ENCODE data around the gene H19. TPM values are rescaled to one million over a fixed set of nuclear protein-coding genes. Genes with fewer than 3 reads are reported as not detected.

H19 gene
- total RNA-seq, 2 experiments from 2014 or later = not detected

DNA sequence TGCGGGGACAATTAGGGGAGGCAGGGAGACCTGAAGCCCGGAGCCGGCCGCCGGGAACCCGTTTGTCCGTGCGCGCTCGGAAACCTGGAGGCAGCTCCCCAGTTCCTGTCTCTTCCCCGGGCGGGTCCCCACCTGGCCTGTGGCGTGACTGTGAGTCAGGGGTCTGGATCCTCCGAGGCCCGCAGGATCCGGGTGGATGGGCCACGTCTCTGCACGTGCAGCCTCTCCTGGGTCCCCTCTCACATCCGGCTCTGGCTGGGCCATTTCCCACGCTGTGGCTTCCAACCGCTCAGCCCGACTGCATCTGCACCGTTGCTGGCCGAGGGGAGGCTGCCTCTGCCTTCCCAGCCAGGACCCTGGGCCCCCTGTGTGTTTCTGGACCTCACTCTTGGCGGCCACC is 14.8 kb upstream of the H19 start:
- no peak overlapping the region for H3K27ac Mint-ChIP-seq
- no peak overlapping the region for H3K4me3 Mint-ChIP-seq
- no peaks in the 10 kb centered on the region for H3K9me3 Mint-ChIP-seq
- H3K4me3 ChIP-seq (ENCODE audit: low read length) = no peak overlapping the region
- DNase-seq (no peak), ATAC-seq (ENCODE audit: poor library complexity) (no peak)
- H3K27me3 Mint-ChIP-seq = no peaks in the 10 kb centered on the region
- no peaks in the 10 kb centered on the region for H3K36me3 Mint-ChIP-seq (ENCODE audit: low read depth)
- H3K27me3 ChIP-seq (ENCODE audit: control insufficient read depth in 1 of 2, insufficient read depth in 2 of 2, low read length in 2 of 2) = no peaks in the 10 kb centered on the region
- H3K4me1 Mint-ChIP-seq (ENCODE audit: low read depth) = no peaks in the 10 kb centered on the region
- ChIA-PET CTCF (no interaction called here), POLR2A (no interaction called here)
- H3K27ac ChIP-seq (ENCODE audit: low read depth in 1 of 2, low read length in 2 of 2) = no peak overlapping the region
- H3K4me1 ChIP-seq (ENCODE audit: insufficient read depth, low read length) = no peaks in the 10 kb centered on the region
- H3K9me3 ChIP-seq (ENCODE audit: control insufficient read depth in 1 of 2, insufficient read depth in 1 of 2, low read length in 2 of 2) = no peaks in the 10 kb centered on the region
- TF ChIP-seq, protein P1, sequence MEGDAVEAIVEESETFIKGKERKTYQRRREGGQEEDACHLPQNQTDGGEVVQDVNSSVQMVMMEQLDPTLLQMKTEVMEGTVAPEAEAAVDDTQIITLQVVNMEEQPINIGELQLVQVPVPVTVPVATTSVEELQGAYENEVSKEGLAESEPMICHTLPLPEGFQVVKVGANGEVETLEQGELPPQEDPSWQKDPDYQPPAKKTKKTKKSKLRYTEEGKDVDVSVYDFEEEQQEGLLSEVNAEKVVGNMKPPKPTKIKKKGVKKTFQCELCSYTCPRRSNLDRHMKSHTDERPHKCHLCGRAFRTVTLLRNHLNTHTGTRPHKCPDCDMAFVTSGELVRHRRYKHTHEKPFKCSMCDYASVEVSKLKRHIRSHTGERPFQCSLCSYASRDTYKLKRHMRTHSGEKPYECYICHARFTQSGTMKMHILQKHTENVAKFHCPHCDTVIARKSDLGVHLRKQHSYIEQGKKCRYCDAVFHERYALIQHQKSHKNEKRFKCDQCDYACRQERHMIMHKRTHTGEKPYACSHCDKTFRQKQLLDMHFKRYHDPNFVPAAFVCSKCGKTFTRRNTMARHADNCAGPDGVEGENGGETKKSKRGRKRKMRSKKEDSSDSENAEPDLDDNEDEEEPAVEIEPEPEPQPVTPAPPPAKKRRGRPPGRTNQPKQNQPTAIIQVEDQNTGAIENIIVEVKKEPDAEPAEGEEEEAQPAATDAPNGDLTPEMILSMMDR (IDR thresholded peaks at IDR 0.05) = no peak
- H3K36me3 ChIP-seq (ENCODE audit: insufficient read depth, low read length) = no peaks in the 10 kb centered on the region
- intact Hi-C loops (cut with DNase I, micrococcal nuclease) = no loop called here

GRCh38 chr11:2004466-2004865 is 6.8 kb upstream of the H19 start:
- no peak for ATAC-seq (ENCODE audit: poor library complexity)

DNA sequence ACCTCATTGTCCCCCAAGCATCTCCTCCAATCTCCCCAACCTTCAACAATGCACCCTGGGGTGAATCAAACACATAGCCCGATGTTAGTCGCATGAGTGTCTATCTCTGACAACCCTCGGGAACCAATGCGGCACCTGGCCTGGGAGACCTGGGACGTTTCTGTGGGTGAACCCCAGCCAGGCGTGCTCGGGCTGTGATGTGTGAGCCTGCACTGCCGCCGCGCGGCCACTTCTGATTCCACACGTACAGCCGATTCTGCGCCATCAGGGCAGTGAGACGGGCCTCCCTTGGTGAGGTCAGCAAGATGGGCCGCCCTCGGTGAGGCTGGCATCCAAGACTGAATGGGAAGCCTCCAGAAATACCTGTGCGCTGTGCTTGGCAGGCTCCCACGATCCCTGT is 5.2 kb upstream of the H19 start:
- no peak overlapping the region for H3K4me3 Mint-ChIP-seq
- ATAC-seq (ENCODE audit: poor library complexity) (peak; percentile 60), DNase-seq (no peak)
- Histone ChIP-seq H3K27ac (ENCODE audit: low read depth in 1 of 2, low read length in 2 of 2) (no peak overlapping the region), H3K9me3 (ENCODE audit: control insufficient read depth in 1 of 2, insufficient read depth in 1 of 2, low read length in 2 of 2) (no peaks in the 10 kb centered on the region), H3K27me3 (ENCODE audit: control insufficient read depth in 1 of 2, insufficient read depth in 2 of 2, low read length in 2 of 2) (no peaks in the 10 kb centered on the region), H3K4me3 (ENCODE audit: low read length) (no peak overlapping the region), H3K36me3 (ENCODE audit: insufficient read depth, low read length) (no peaks in the 10 kb centered on the region), H3K4me1 (ENCODE audit: insufficient read depth, low read length) (no peaks in the 10 kb centered on the region)
- CTCF ChIA-PET = interaction anchor here (1.0 to 3.2 kb wide), 7 partner anchors 120 to 363 kb away, joined by 3 to 20 read pairs (median 3); no protein-coding TSS in a partner anchor
- no peaks in the 10 kb centered on the region for H3K36me3 Mint-ChIP-seq (ENCODE audit: low read depth)
- H3K9me3 Mint-ChIP-seq = no peaks in the 10 kb centered on the region
- intact Hi-C loops (cut with DNase I, micrococcal nuclease) = no loop called here
- no peaks in the 10 kb centered on the region for H3K4me1 Mint-ChIP-seq (ENCODE audit: low read depth)
- no peaks in the 10 kb centered on the region for H3K27me3 Mint-ChIP-seq
- TF ChIP-seq, protein P1 (IDR thresholded peaks at IDR 0.05) = no peak
- POLR2A ChIA-PET = interaction anchor here (1.0 kb wide), 1 partner anchor 350 kb away, joined by 4 read pairs; no protein-coding TSS in a partner anchor
- no peak overlapping the region for H3K27ac Mint-ChIP-seq

More at GRCh38 chr11:2004466-2004865, 6.8 kb upstream of the H19 start:
- POLR2A ChIA-PET = no interaction called here
- no peak overlapping the region for H3K4me3 Mint-ChIP-seq
- no peak overlapping the region for H3K27ac Mint-ChIP-seq
- no peaks in the 10 kb centered on the region for H3K9me3 ChIP-seq (ENCODE audit: control insufficient read depth in 1 of 2, insufficient read depth in 1 of 2, low read length in 2 of 2)
- TF ChIP-seq, protein P1 (IDR thresholded peaks at IDR 0.05) = no peak
- H3K4me1 ChIP-seq (ENCODE audit: insufficient read depth, low read length) = no peaks in the 10 kb centered on the region
- intact Hi-C loops (cut with DNase I, micrococcal nuclease) = no loop called here
- no peak for DNase-seq
- CTCF ChIA-PET = no interaction called here
- no peak overlapping the region for H3K4me3 ChIP-seq (ENCODE audit: low read length)
- no peaks in the 10 kb centered on the region for H3K27me3 Mint-ChIP-seq
- no peaks in the 10 kb centered on the region for H3K27me3 ChIP-seq (ENCODE audit: control insufficient read depth in 1 of 2, insufficient read depth in 2 of 2, low read length in 2 of 2)
- H3K4me1 Mint-ChIP-seq (ENCODE audit: low read depth) = no peaks in the 10 kb centered on the region
- no peaks in the 10 kb centered on the region for H3K36me3 Mint-ChIP-seq (ENCODE audit: low read depth)
- no peak overlapping the region for H3K27ac ChIP-seq (ENCODE audit: low read depth in 1 of 2, low read length in 2 of 2)
- no peaks in the 10 kb centered on the region for H3K36me3 ChIP-seq (ENCODE audit: insufficient read depth, low read length)
- H3K9me3 Mint-ChIP-seq = no peaks in the 10 kb centered on the region

Measured in CD4-positive, alpha-beta T cell (primary cell).